ENCODE measurements around the gene ADGRD2.

ADGRD2 gene

GRCh38 chr9:124496463-124496862, 46.2 kb downstream of the ADGRD2 start:
- DNase-seq (ENCODE audit: low read depth in 2 of 3, low spot score in 2 of 3): no peak

GRCh38 chr9:124497441-124497840, 47.2 kb downstream of the ADGRD2 start:
- DNase-seq (ENCODE audit: low read depth in 2 of 3, low spot score in 2 of 3): no peak

- DNase-seq (ENCODE audit: low read depth in 2 of 3, low spot score in 2 of 3): no peak
These were observed 47.8 kb downstream of the ADGRD2 start for GRCh38 chr9:124498040-124498439.

GRCh38 chr9:124498499-124499146, 48.4 kb downstream of the ADGRD2 start:
- DNase-seq (ENCODE audit: low read depth in 2 of 3, low spot score in 2 of 3): no peak

GRCh38 chr9:124499216-124499615, 49.0 kb downstream of the ADGRD2 start:
- no peak for DNase-seq (ENCODE audit: low read depth in 2 of 3, low spot score in 2 of 3)

GRCh38 chr9:124500028-124500795, 50.0 kb downstream of the ADGRD2 start:
- no peak for DNase-seq (ENCODE audit: low read depth in 2 of 3, low spot score in 2 of 3)

GRCh38 chr9:124500796-124501611, 50.8 kb downstream of the ADGRD2 start:
- DNase-seq (ENCODE audit: low read depth in 2 of 3, low spot score in 2 of 3): no peak

GRCh38 chr9:124501771-124502320, 51.6 kb downstream of the ADGRD2 start:
- no peak for DNase-seq (ENCODE audit: low read depth in 2 of 3, low spot score in 2 of 3)

- DNase-seq (ENCODE audit: low read depth in 2 of 3, low spot score in 2 of 3): no peak
These were observed 52.8 kb downstream of the ADGRD2 start for GRCh38 chr9:124502711-124503702.

GRCh38 chr9:124503713-124504529, 53.7 kb downstream of the ADGRD2 start:
- DNase-seq (ENCODE audit: low read depth in 2 of 3, low spot score in 2 of 3): no peak

GRCh38 chr9:124504530-124505005, 54.3 kb downstream of the ADGRD2 start:
- DNase-seq (ENCODE audit: low read depth in 2 of 3, low spot score in 2 of 3): no peak

GRCh38 chr9:124505006-124505900, 55.0 kb downstream of the ADGRD2 start:
- no peak for DNase-seq (ENCODE audit: low read depth in 2 of 3, low spot score in 2 of 3)

GRCh38 chr9:124505901-124506346, 55.7 kb downstream of the ADGRD2 start:
- no peak for DNase-seq (ENCODE audit: low read depth in 2 of 3, low spot score in 2 of 3)

GRCh38 chr9:124506433-124506832, 56.2 kb downstream of the ADGRD2 start:
- no peak for DNase-seq (ENCODE audit: low read depth in 2 of 3, low spot score in 2 of 3)

GRCh38 chr9:124506931-124507879, 57.0 kb downstream of the ADGRD2 start, which contains the start of gene NR5A1:
TSS of gene NR5A1 (minus strand) at chr9:124507399. CDS start at chr9:124503395, 4,004 bp downstream.
- no peak for DNase-seq (ENCODE audit: low read depth in 2 of 3, low spot score in 2 of 3)

GRCh38 chr9:124507880-124508423, 57.7 kb downstream of the ADGRD2 start:
- DNase-seq (ENCODE audit: low read depth in 2 of 3, low spot score in 2 of 3): no peak

Data from activated CD8-positive, alpha-beta memory T cell treated with anti-CD3 and anti-CD28 coated beads for 48 hours (primary cell).